A172 (cell line): ENCODE measurements around the gene CLASP2. TPM values are rescaled to one million over a fixed set of nuclear protein-coding genes. Genes with fewer than 3 reads are reported as not detected.
A peak's percentile ranks its signal among the peaks of the same experiment; 100 is the strongest.
"Not testable (repeated sequence)": the region's sequence is repeated elsewhere in the genome, so short reads cannot be mapped to it uniquely, and the experiment has no call there.

Experiments used
- DNase-seq: peaks from one replicate; pipeline ENCODE4 v3.0.0-alpha.2; 2015; ENCODE audit warnings: low spot score
- total RNA-seq: library from RNA; depleted of rRNA; stranded (reverse); fragments of >200 nt; shearing (Covaris generic); gene quantifications from 2 replicates; pipeline ENCODE4 v1.2.3, GENCODE V29; 2014

The CLASP2 gene
- total RNA-seq, 1 experiment from 2014 or later: 88.5 TPM

- no peak for DNase-seq
Measured at GRCh38 chr3:33543601-33544000, 174.5 kb downstream of the CLASP2 start.

- DNase-seq: no peak
Measured at GRCh38 chr3:33541918-33542317, 176.1 kb downstream of the CLASP2 start.

DNA sequence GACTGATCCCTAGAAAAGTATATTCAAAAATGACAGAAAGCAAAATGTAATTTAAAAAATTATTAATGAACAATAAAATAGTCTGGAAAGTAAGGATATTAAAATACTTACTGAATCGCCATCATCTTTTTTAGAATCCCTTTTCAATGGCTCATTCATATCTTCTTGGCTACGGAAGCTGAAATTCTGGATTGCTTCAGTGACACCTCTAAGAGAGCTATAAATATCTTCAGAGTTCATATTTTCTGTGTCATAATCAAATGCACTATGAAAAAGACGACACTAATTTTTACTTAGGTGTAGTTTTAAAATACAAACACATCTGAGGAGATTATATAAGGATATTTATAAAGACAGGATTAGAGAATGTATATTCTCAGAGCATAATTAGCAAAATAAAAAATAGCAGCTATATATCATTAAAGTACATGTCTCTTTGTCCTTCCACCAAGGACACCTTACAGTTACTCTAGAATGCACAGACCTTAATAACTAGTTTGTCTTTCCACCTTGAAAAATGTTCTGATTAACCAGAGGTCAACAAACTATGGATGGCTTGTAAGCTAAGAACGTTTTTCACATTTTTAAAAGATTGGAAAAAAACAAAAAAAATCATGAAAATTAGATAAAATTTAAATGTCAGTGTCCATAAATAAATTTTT is 179.2 kb downstream of the CLASP2 start:
- no peak for DNase-seq

DNA sequence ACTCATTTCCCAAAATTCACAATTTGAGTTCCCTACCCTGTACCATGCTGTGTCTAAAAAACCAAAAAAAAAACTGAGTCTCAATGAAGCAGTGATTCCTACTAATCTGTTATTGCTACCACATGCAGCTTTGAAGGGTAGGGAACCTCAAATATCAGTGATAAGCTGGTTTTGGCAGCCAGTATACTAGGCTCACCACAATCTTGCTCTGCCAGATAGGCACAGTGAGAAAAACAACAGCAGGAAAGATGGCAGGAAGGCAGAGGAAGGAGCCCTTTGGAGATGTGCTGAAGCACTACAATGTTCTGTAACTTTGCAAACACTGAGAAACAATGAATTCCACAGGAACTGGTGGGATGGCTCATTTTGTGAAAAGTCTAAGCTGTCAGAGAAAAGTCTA is 180.9 kb downstream of the CLASP2 start:
- no peak for DNase-seq

- DNase-seq: no peak
Measured at GRCh38 chr3:33526787-33527186, 191.3 kb downstream of the CLASP2 start.

- DNase-seq: no peak
Measured at GRCh38 chr3:33525232-33525631, 192.8 kb downstream of the CLASP2 start.

DNA sequence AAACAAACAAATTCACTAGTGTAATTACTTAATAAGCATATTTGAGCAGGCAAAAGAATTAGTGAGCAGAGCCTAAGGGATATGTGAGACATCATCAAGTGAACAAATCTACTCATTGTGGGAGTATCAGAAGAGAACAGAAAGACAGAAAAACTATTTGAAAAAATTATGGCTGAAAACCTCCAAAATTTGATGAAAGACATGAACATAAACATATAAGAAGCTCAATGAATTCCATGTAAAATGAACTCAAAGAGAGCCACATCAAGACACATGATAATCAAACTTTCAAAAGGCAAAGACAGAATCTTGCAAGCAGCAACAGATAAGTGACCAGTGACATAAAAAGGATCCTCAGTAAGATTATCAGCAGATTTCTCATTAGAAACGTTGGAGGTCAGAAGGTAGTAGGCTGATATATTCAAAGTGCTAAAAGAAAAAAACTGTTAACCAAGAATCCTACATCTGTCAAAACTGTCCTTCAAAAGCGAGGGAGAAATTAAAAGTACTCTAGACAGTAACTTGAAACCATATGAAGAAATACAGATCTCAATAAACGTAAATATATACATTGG is 194.9 kb downstream of the CLASP2 start:
- DNase-seq: no peak

- DNase-seq: no peak
Measured at GRCh38 chr3:33521736-33522135, 196.3 kb downstream of the CLASP2 start.

- no peak for DNase-seq
Measured at GRCh38 chr3:33513262-33513863, 204.7 kb downstream of the CLASP2 start.

DNA sequence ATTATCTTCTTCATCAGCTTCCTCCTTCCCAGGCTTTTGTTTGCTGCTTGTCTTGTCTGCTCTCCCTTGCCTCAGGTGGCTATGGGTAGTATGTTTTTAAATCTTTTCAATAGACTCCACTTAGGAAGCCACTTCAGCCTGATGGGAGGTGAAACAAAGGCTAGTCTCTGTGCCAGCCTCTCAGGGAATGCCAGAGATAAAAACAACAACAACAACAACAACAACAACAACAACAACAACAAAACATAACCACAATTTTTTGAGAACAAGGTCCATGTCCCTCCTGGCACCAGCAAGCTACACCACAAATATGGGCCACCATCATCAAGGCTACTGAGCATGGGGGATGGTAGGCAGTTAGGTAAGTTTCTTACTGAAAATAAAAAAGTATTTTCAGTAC is 213.0 kb downstream of the CLASP2 start:
- DNase-seq: no peak

DNA sequence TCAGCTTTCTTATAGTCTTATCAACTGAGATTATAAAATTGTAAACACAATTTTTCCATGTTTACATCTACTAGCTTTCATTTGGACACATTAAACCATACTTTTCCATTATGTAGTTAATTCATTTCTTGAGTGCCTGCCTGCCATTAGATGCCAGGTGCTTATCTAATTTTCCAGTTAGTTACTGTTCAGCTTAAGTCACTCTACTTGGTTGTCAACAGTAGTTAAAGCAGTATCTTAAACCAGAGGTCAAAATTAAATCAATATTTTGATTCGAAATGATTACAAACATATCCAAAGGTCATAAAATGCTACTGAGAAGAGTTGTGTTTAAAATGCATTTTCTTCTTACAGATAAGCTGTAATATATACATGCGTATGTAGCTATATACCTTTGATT is 221.6 kb downstream of the CLASP2 start:
- DNase-seq: no peak

- DNase-seq: no peak
Measured at GRCh38 chr3:33491721-33492120, 226.3 kb downstream of the CLASP2 start.

- DNase-seq: no peak
Measured at GRCh38 chr3:33490641-33491241, 227.3 kb downstream of the CLASP2 start.

DNA sequence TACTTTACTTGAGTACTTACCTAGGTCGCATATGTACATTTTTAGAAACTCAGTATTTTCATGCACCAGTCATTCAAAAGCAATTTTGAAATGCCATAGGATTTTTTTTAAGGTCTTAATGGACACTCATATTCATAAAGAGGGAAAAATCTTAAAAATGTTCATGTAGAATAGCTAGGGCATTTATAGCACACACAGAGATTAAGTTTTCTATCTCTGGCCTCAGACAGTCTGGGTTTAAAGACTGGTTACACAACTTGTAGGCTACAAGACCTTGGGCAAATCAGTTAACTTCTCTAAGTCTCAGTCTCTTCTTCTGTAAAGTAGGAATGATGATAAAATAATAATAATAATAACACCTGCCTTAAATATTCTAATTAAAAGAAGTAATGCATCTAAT is 229.4 kb downstream of the CLASP2 start:
- no peak for DNase-seq

GRCh38 chr3:33488246-33488645 is 229.8 kb downstream of the CLASP2 start:
- no peak for DNase-seq

GRCh38 chr3:33482111-33482521 is 235.9 kb downstream of the CLASP2 start:
- DNase-seq: peak; percentile 38

DNA sequence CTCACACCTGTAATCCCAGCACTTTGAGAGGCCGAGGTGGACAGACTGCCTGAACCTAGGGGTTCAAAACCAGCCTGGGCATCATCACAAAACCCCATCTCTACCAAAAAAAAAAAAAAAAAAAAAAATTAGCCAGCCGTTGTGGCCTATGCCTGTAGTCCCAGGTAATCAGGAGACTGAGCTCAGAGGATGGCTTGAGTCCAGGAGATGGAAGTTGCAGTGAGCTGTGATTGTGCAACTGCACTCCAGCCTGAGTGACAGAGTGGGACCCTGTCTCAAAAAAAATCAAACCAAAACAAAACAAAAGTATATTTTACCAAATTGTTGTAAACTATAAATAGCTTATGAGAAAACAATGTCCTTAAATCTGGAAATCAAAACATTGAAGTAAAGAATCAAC is 243.2 kb downstream of the CLASP2 start:
- DNase-seq: no peak

- no peak for DNase-seq
Measured at GRCh38 chr3:33473813-33474212, 244.2 kb downstream of the CLASP2 start.

GRCh38 chr3:33467786-33468185 is 250.3 kb downstream of the CLASP2 start:
- DNase-seq: no peak

- DNase-seq: no peak
Measured at GRCh38 chr3:33461097-33461496, 257.0 kb downstream of the CLASP2 start.

DNA sequence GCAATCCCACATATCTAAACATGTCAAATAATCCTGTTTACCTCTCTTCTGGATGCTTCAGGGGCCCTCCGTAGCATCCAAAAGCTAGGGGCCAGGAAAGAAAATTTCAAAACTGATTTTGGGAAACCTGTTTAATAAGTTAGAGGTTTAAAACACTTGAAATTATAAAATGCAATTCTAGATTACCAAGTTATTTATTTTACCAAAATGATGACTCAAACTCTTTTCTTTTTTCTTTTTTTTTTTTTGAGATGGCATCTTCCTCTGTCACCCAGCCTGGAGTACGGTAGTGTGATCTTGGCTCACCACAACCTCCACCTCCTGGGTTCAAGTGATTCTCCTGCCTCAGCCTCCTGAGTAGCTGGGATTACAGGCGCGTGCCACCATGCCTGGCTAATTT is 258.5 kb downstream of the CLASP2 start:
- not testable (repeated sequence) for DNase-seq

DNA sequence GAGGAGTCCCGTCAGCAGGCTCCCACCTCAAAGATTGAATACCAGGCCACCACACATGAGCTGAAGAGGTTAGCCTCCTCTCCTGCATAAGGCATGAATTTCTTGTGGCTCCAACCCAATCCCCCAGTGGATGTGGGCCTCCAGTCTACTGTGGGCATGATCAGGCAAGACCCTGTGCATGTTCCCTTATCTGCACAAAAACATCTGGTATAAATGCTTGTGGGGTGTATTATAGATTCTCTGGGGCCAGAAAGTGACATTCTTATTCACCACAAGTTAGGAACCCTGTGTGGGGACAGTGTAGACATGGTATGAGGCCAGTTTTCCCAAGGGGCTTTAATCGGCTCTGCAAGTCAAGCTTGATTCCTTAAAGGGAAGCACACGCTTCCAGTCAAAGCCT is 259.6 kb downstream of the CLASP2 start:
- no peak for DNase-seq

- no peak for DNase-seq
Measured at GRCh38 chr3:33456756-33457155, 261.3 kb downstream of the CLASP2 start.
